ENCODE measurements around the gene JPH3. TPM values are rescaled to one million over a fixed set of nuclear protein-coding genes. Genes with fewer than 3 reads are reported as not detected.

JPH3 gene
- total and polyA plus RNA-seq, 5 donors, result 0.09 to 0.32 (median 0.14) TPM

- peaks cover 2% of the 10 kb centered on the region for H3K9me3 ChIP-seq (ENCODE audit: control insufficient read depth, low read length)
- H3K27me3 ChIP-seq (ENCODE audit: control insufficient read depth, insufficient read depth), result no peaks in the 10 kb centered on the region
- H3K4me1 ChIP-seq (ENCODE audit: control insufficient read depth, insufficient read depth, low read length), result no peaks in the 10 kb centered on the region
- H3K27ac ChIP-seq (ENCODE audit: low read length), result no peak overlapping the region
- ATAC-seq, result no peak
- DNase-seq, result peak in 2 of 3 donors; percentile 19 to 34
- no peak overlapping the region for H3K4me3 ChIP-seq (ENCODE audit: low read length)
- intact Hi-C loops (cut with DNase I), result no loop called here
- WGBS, result 82% methylated on average over 25 of the region's 25 CpGs
Observed at GRCh38 chr16:87654826-87655225, 52.5 kb downstream of the JPH3 start.

GRCh38 chr16:87656328-87656727, 54.0 kb downstream of the JPH3 start:
- ATAC-seq (no peak), DNase-seq (peak in 2 of 3 donors; percentile 21 to 32)
- H3K4me1 ChIP-seq (ENCODE audit: control insufficient read depth, insufficient read depth, low read length), result no peaks in the 10 kb centered on the region
- no peaks in the 10 kb centered on the region for H3K27me3 ChIP-seq (ENCODE audit: control insufficient read depth, insufficient read depth)
- H3K27ac ChIP-seq (ENCODE audit: low read length), result no peak overlapping the region
- 52% methylated on average over 14 of the region's 14 CpGs for WGBS
- no peak overlapping the region for H3K4me3 ChIP-seq (ENCODE audit: low read length)
- intact Hi-C loops (cut with DNase I), result no loop called here
- peaks cover 2% of the 10 kb centered on the region for H3K9me3 ChIP-seq (ENCODE audit: control insufficient read depth, low read length)

- no peaks in the 10 kb centered on the region for H3K27me3 ChIP-seq (ENCODE audit: control insufficient read depth, insufficient read depth)
- peak in 1 of 3 donors; percentile 6 for DNase-seq
- intact Hi-C loops (cut with DNase I), result no loop called here
Observed at GRCh38 chr16:87657621-87658192, 55.4 kb downstream of the JPH3 start.

GRCh38 chr16:87658564-87659225, 56.4 kb downstream of the JPH3 start:
- no peak overlapping the region for H3K27ac ChIP-seq (ENCODE audit: low read length)
- no peaks in the 10 kb centered on the region for H3K27me3 ChIP-seq (ENCODE audit: control insufficient read depth, insufficient read depth)
- intact Hi-C loops (cut with DNase I), result no loop called here
- DNase-seq (peak in 1 of 3 donors; percentile 25), ATAC-seq (no peak)
- no peaks in the 10 kb centered on the region for H3K4me1 ChIP-seq (ENCODE audit: control insufficient read depth, insufficient read depth, low read length)
- WGBS, result 47% methylated on average over 14 of the region's 14 CpGs
- H3K4me3 ChIP-seq (ENCODE audit: low read length), result no peak overlapping the region
- H3K9me3 ChIP-seq (ENCODE audit: control insufficient read depth, low read length), result peaks cover 2% of the 10 kb centered on the region

More at GRCh38 chr16:87657621-87658192, 55.4 kb downstream of the JPH3 start:
- Histone ChIP-seq H3K27ac (ENCODE audit: low read length) (no peak overlapping the region), H3K4me1 (ENCODE audit: control insufficient read depth, insufficient read depth, low read length) (no peaks in the 10 kb centered on the region), H3K4me3 (ENCODE audit: low read length) (no peak overlapping the region), H3K9me3 (ENCODE audit: control insufficient read depth, low read length) (peaks cover 2% of the 10 kb centered on the region)
- ATAC-seq, result no peak
- WGBS, result 73% methylated on average over 7 of the region's 7 CpGs

DNA sequence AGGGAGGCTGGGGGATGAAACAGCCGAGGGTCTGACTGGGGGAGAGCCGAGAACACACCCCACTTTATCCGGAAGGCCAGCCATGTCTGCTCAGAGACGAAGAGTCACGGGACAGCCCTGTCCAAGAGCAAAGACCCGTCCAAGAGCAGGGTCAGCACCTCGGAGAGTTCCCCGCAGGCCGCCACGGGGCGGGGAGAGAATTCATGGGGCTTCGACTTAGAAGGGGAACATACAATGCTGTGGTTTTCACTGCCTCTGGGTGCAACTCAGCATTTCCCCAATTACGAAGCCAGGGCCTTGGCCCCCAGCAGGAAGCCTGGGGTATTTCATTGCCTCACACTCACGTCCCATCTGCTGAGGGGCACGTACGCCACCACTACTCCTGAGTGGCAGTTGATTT, 59.3 kb downstream of the JPH3 start:
- 12% methylated on average over 16 of the region's 16 CpGs for WGBS
- H3K4me3 ChIP-seq (ENCODE audit: low read length), result no peak overlapping the region
- no peak overlapping the region for H3K27ac ChIP-seq (ENCODE audit: low read length)
- ATAC-seq (peak; percentile 36 to 43), DNase-seq (peak in 2 of 3 donors; percentile 76 to 81)
- peaks cover 2% of the 10 kb centered on the region for H3K9me3 ChIP-seq (ENCODE audit: control insufficient read depth, low read length)
- H3K4me1 ChIP-seq (ENCODE audit: control insufficient read depth, insufficient read depth, low read length), result no peaks in the 10 kb centered on the region
- intact Hi-C loops (cut with DNase I), result no loop called here
- H3K27me3 ChIP-seq (ENCODE audit: control insufficient read depth, insufficient read depth), result no peaks in the 10 kb centered on the region

DNA sequence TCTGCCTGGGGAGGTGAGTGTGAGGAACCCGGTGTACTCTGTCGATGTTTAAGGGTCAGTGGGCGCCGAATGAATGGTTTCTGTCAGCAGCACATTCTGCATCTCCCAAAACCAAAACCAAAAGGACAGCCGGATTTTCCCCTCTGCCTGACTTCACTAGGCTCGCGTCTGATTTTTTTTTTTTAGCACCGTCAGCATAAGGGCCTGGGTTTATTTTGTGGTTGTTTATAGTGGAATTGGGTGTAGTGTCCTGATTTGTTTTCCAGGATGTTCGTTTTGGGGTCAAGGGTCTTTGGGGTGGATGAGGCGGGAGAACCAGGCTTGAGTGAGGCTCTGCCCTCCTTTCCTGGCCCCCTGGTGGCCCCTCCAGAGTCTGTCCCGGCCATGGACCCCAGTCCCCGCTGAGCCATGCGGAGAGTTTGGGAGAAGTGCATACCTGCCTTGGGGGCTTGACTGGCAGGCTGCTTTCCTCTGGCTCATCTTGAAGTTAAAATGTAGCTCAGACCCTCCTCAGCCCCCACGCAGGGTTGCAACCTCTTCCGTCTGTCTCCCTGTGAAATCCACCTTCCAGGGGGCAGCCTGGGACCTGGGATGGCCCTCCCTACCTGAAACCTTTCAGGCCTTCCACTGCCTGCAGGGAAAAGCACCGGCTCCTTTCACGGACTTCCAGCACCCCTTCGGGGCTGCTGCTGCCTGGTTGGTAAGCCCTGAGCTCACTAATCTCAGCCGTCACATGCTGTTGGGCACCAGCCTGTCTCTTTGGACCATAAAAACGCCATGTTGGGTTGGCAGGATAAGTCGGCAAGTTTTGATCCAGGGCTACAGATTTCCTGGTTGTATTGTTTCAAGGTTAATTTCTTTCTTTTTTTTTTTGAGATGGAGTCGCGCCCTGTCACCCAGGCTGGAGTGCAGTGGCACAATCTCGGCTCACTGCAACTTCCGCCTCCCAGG, 60.2 kb downstream of the JPH3 start:
- ATAC-seq (no peak), DNase-seq (peak in 1 of 3 donors; percentile 4)
- whole genome bisulfite sequencing, result 82% methylated on average over 25 of the region's 25 CpGs
- H3K9me3 ChIP-seq (ENCODE audit: control insufficient read depth, low read length), result peaks cover 1% of the 10 kb centered on the region
- intact Hi-C loops (cut with DNase I), result no loop called here
- no peak overlapping the region for H3K4me3 ChIP-seq (ENCODE audit: low read length)
- no peaks in the 10 kb centered on the region for H3K27me3 ChIP-seq (ENCODE audit: control insufficient read depth, insufficient read depth)
- no peaks in the 10 kb centered on the region for H3K4me1 ChIP-seq (ENCODE audit: control insufficient read depth, insufficient read depth, low read length)
- no peak overlapping the region for H3K27ac ChIP-seq (ENCODE audit: low read length)

DNA sequence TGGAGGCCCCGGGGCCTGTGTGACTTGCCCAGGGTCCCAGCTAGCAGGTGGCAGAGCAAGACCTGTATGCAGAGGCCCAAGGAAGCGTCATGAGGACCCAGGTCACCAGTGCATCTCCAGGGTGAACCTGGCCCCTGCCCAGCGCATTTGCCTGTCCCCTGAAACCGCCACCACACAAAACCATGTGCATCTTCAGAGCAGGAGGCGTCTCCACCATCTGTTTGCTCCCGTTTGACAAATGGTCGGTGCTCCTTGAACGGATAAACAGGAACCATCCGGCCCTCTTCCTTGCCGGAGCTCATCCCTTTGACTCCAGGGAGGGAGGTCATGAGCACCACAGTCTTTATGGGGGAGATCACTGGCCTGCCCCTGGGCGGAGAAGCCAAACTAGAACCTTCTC, 62.5 kb downstream of the JPH3 start:
- no peaks in the 10 kb centered on the region for H3K9me3 ChIP-seq (ENCODE audit: control insufficient read depth, low read length)
- H3K4me1 ChIP-seq (ENCODE audit: control insufficient read depth, insufficient read depth, low read length), result no peaks in the 10 kb centered on the region
- WGBS, result 75% methylated on average over 11 of the region's 11 CpGs
- no peak overlapping the region for H3K4me3 ChIP-seq (ENCODE audit: low read length)
- DNase-seq (peak in 1 of 3 donors; percentile 37), ATAC-seq (no peak)
- H3K27ac ChIP-seq (ENCODE audit: low read length), result no peak overlapping the region
- H3K27me3 ChIP-seq (ENCODE audit: control insufficient read depth, insufficient read depth), result no peaks in the 10 kb centered on the region
- intact Hi-C loops (cut with DNase I), result no loop called here

DNA sequence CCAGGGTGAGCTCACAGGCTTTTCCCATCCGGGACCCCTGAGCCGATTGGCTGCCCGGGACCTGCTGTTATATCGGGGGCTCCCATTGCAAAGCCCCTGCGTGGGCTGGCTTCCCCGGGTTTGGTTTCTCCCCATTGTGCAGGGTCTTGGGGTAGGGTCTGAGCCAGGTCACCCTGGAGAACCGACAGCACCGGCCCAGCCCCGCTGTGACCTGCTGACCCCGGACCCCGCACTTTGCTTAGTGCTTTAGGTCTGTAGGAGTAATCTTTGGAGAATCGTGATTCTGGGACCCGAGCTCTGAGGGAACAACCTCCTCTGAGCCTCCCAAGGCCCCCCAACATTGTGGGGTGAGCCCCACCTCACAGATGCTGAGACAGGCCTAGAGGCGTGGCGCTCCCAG, 62.9 kb downstream of the JPH3 start:
- no peak overlapping the region for H3K4me3 ChIP-seq (ENCODE audit: low read length)
- ATAC-seq (no peak), DNase-seq (peak in 1 of 3 donors; percentile 27)
- H3K27ac ChIP-seq (ENCODE audit: low read length), result no peak overlapping the region
- H3K9me3 ChIP-seq (ENCODE audit: control insufficient read depth, low read length), result no peaks in the 10 kb centered on the region
- H3K4me1 ChIP-seq (ENCODE audit: control insufficient read depth, insufficient read depth, low read length), result no peaks in the 10 kb centered on the region
- intact Hi-C loops (cut with DNase I), result no loop called here
- no peaks in the 10 kb centered on the region for H3K27me3 ChIP-seq (ENCODE audit: control insufficient read depth, insufficient read depth)
- WGBS, result 88% methylated on average over 15 of the region's 15 CpGs

GRCh38 chr16:87666919-87667318, 64.6 kb downstream of the JPH3 start:
- no peak overlapping the region for H3K27ac ChIP-seq (ENCODE audit: low read length)
- peak in 1 of 3 donors; percentile 29 for DNase-seq
- ATAC-seq, result no peak
- H3K9me3 ChIP-seq (ENCODE audit: control insufficient read depth, low read length), result no peaks in the 10 kb centered on the region
- H3K4me1 ChIP-seq (ENCODE audit: control insufficient read depth, insufficient read depth, low read length), result no peaks in the 10 kb centered on the region
- WGBS, result 66% methylated on average over 16 of the region's 16 CpGs
- intact Hi-C loops (cut with DNase I), result no loop called here
- no peaks in the 10 kb centered on the region for H3K27me3 ChIP-seq (ENCODE audit: control insufficient read depth, insufficient read depth)
- no peak overlapping the region for H3K4me3 ChIP-seq (ENCODE audit: low read length)

DNA sequence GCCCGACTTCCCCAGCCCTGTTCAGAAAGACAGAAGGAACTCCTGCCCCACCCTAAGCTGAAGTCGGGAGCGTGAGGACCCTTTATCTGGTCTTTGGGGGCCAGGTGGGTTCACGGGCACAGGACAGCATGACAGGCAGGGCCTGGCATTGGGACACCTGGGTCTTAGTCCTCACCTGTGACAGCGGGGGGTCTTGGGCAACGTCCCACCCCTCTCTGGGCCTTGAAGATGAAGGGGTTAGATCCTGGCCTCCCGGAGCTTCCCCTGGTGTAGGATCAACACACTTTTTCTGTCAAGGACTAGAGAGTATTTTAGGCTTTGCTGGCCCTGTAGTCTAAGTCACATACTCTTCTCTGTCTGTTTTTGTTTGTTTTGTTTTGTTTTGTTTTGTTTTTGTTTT, 65.1 kb downstream of the JPH3 start:
- H3K9me3 ChIP-seq (ENCODE audit: control insufficient read depth, low read length), result no peaks in the 10 kb centered on the region
- 77% methylated on average over 7 of the region's 7 CpGs for WGBS
- H3K4me3 ChIP-seq (ENCODE audit: low read length), result no peak overlapping the region
- no peak for ATAC-seq
- no peaks in the 10 kb centered on the region for H3K4me1 ChIP-seq (ENCODE audit: control insufficient read depth, insufficient read depth, low read length)
- DNase-seq, result no peak
- H3K27ac ChIP-seq (ENCODE audit: low read length), result no peak overlapping the region
- no peaks in the 10 kb centered on the region for H3K27me3 ChIP-seq (ENCODE audit: control insufficient read depth, insufficient read depth)
- intact Hi-C loops (cut with DNase I), result no loop called here

DNA sequence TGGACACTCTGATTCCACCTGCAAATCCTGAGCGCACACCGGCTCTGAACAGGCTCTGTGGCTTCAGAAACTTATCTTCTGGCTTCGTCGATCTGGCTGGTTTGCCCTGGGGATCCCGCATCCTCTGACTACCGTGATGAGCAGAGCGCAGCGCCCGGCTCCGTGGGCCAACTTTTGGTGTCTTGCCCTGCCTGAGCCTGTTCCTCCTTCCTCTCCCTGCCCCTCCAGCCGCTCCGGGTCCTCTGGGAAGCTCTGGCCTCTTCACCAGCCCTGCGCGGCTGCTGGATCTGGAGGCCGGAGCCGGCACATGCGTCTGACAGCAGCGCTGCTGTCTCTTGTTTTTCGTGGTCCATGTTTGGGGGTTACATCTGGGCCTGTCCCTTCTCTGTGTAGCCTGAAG, 65.6 kb downstream of the JPH3 start:
- Histone ChIP-seq H3K27ac (ENCODE audit: low read length) (no peak overlapping the region), H3K9me3 (ENCODE audit: control insufficient read depth, low read length) (no peaks in the 10 kb centered on the region), H3K4me1 (ENCODE audit: control insufficient read depth, insufficient read depth, low read length) (no peaks in the 10 kb centered on the region), H3K27me3 (ENCODE audit: control insufficient read depth, insufficient read depth) (no peaks in the 10 kb centered on the region), H3K4me3 (ENCODE audit: low read length) (no peak overlapping the region)
- intact Hi-C loops (cut with DNase I), result no loop called here
- ATAC-seq (no peak), DNase-seq (peak in 1 of 3 donors; percentile 30)
- WGBS, result 86% methylated on average over 19 of the region's 19 CpGs

Data from right cardiac atrium (tissue), 5 donors.